HG02970 (cell line): ENCODE measurements around the gene IGFBPL1.
"Not testable (repeated sequence)": the region's sequence is repeated elsewhere in the genome, so short reads cannot be mapped to it uniquely, and the experiment has no call there.

Experiments used
- ATAC-seq: cut with Tn5 transposase; IDR thresholded peaks from one replicate; pipeline ENCODE4 v1.9.1; 2021; ENCODE audit warnings: mild to moderate bottlenecking, moderate library complexity, moderate number of reproducible peaks; ENCODE audit not compliant: unreplicated experiment, low FRiP score

IGFBPL1 gene

DNA sequence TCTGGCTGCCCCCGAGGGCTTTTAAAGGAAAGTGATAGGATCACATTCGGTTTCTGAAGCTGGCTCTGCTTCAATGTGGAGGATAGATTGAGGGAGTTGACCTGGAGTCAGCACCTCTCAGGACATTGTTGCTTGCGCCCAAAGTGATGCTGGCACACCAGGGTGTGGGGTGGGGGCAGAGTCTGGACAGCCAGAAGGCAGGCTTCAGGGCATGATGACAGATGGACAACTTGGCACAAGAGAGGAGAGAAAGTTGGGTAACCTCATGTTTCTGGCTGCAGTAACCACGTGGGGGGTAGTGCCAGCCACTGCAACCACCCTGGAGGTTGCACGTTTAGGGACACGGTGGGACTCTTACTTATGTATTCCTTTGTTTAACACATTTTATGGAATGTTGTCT, 22.3 kb downstream of the IGFBPL1 start:
- no peak for ATAC-seq

- ATAC-seq: not testable (repeated sequence)
Observed at GRCh38 chr9:38399191-38399590, 25.1 kb downstream of the IGFBPL1 start.

DNA sequence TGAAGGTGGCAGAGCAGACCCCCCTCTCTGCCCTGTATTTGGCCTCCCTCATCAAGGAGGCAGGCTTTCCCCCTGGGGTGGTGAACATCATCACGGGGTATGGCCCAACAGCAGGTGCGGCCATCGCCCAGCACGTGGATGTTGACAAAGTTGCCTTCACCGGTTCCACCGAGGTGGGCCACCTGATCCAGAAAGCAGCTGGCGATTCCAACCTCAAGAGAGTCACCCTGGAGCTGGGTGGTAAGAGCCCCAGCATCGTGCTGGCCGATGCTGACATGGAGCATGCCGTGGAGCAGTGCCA, 27.9 kb downstream of the IGFBPL1 start:
- ATAC-seq: no peak

- ATAC-seq: no peak
Observed at GRCh38 chr9:38395653-38396370, 28.4 kb downstream of the IGFBPL1 start.

DNA sequence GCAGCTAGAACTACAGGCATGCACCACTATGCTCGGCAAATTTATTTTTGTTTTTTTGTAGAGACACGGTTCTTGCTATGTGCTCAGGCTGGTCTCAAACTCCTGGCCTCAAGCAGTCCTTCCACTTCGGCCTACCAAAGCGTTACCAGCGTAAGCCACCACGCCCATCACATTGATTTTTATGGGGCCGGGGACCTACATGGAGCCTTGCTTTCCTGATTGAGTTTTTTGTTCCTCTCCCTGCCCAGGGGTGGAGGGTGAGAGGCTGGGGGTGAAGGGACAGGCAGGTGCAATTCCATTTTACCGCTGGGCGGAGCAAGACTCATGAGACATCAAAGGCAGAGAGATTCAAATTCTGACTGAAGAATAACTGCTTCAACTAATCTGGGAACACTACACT, 29.8 kb downstream of the IGFBPL1 start:
- no peak for ATAC-seq

DNA sequence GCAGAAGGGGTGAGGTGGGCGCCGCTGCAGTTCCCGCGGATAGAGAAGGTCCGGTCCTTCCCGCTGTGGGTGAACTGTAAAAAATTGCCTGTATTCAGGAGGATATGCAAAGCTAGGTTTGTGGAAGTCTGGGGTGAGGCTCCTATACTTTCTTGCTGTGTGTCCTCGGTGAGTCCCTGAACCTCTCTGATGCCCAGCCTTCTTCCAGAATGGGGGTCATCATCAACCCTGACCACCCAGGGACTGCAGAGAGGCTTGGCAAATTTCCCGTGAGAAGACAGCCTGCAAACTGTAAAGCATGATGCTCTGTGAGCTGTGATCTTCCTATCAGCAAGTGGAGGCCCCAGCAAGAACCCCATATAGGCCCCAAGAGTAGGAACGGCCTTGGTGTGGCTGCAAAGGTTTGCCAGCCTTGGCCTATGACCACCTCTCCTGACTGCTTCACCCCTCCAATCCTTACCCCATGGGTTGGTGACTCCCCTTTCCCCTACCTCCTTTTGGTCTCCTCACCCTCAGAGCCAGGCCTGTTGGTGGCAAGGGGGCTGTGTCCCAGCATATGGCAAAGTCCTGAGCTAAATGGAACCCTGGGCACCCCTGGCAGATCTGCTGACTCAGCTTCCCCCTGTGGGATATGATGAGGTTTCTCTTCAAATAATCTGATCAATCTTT, 31.0 kb downstream of the IGFBPL1 start:
- no peak for ATAC-seq

- peak; percentile 85 for ATAC-seq
Observed at GRCh38 chr9:38392235-38393127, 31.8 kb downstream of the IGFBPL1 start, which contains the start of gene ALDH1B1. TSS of gene ALDH1B1 (plus strand) at chr9:38392702. CDS start at chr9:38395749, 3,047 bp downstream.

- ATAC-seq: no peak
Observed at GRCh38 chr9:38391278-38392118, 32.8 kb downstream of the IGFBPL1 start.

- ATAC-seq: no peak
Observed at GRCh38 chr9:38390851-38391250, 33.4 kb downstream of the IGFBPL1 start.

GRCh38 chr9:38390442-38390841, 33.8 kb downstream of the IGFBPL1 start:
- no peak for ATAC-seq

GRCh38 chr9:38389313-38389712, 34.9 kb downstream of the IGFBPL1 start:
- no peak for ATAC-seq

DNA sequence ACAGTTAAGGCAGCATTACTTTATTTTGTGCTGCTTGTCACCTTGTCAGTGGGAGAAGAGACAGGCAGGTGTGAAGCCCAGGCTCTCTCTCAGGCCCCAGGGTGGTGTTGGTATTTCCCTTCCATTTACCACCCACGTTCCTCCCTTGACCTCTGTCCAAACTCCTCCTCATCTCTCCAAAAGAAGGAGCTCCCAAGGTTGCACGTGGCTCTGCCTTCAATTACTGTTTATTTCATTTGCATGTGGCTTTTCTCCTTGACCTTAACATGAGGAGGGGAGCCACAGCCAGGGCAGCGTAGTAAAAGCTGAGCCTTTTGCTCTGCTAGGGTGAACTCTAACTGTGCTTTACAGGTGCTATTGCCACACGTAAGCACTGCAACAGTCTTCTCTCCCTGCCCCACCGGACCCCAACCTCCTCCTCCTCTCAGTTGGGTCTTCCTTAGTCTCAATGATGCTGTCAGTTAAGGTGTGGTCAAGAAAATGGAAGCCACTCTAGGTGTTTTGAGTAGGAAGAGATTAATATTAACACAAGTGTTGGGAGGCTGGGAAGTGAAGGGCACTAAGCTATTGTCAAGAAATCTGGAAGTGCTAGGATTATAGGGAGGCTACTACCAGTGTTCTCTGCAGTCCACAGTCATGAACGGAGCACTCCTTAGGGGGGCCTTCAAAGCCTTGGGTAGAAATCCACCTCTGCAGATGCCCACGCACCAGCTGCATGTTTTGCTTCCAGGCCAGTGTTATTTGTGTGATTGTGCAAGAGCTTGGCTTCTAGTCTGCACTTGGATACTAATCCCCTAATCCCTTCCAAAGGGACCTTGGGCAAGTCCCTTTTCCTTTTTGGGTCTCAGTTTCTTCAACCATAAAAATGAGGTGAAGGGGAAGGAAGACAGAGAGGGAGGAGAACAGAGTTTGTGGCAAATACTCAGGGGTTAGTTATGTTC, 35.7 kb downstream of the IGFBPL1 start:
- no peak for ATAC-seq

GRCh38 chr9:38387751-38388150, 36.5 kb downstream of the IGFBPL1 start:
- no peak for ATAC-seq

DNA sequence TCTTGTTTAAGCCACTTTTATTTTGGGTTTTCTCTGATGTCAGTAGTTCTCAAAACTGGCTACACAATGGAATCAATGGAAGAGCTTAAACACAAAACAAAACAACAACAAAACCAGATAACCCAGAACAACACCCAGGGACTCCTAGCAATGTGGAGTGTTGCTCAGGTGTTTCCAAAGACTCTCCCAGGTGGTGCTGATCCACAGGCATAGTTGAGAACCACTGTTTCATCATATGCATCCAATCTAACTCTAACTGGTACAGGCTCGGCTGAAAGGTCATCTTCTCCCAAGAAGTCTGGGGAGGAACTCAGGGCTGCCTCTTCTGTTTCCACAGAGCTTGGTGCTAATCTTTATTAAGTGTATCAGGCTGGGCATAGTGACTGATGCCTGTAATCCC, 37.2 kb downstream of the IGFBPL1 start:
- no peak for ATAC-seq

DNA sequence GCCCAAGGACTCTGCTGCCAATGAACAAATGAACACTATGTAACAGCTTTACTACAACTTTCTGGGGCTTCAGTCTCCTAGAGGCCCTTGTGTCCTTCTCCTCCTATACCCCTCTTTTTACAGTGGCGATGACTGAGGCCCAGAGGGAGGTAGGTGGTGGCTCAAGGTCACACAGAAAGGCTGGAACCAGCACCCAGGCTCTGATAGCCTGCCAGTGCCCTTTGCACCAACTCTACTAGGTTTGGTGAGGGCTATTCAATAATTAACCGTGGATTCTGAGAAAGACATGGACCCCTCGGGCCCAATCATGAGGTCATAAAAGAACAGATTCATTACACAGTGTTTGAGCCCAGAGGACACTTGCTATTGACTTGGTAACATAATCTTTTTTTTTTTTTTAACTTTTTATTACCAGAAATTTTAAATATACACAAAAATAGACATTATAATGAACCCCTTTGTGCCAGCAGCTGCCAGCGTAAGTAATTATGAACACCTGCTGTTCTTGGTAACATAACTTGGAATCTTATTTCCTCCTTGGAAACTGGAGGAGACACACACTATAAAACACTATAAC, 37.8 kb downstream of the IGFBPL1 start:
- ATAC-seq: no peak

- ATAC-seq: no peak
Observed at GRCh38 chr9:38385896-38386295, 38.4 kb downstream of the IGFBPL1 start.

GRCh38 chr9:38384990-38385848, 39.0 kb downstream of the IGFBPL1 start:
- ATAC-seq: no peak

GRCh38 chr9:38382141-38382540, 42.1 kb downstream of the IGFBPL1 start:
- ATAC-seq: no peak
